Psoas muscle (tissue), 8 donors: ENCODE measurements around the gene SETD2. TPM values are rescaled to one million over a fixed set of nuclear protein-coding genes. Genes with fewer than 3 reads are reported as not detected.
A peak's percentile ranks its signal among the peaks of the same experiment; 100 is the strongest.

Source experiments
- ATAC-seq, 4 donors: fragments of 200-7000 bp; cut with Tn5 transposase; one replicate each; pipeline ENCODE4 v1.9.1; 2020; ENCODE audit warnings: moderate library complexity in 3 of 4, mild to moderate bottlenecking in 2 of 4
- DNase-seq, 2 donors: peaks; one replicate each; pipeline ENCODE4 v3.0.0-alpha.2; 2020
- H3K27ac ChIP-seq: fragments of 200-600 bp; one replicate; pipeline ENCODE4 v1.8.0; 2022
- H3K27me3 ChIP-seq, 3 donors: fragments of 200-600 bp in 1 of 3; one replicate each; pipeline versions ENCODE4 v1.6.1 to v1.8.0; 2013 to 2022; ENCODE audit warnings: low read length in 2 of 3, mild to moderate bottlenecking in 2 of 3, moderate library complexity in 1 of 3; ENCODE audit not compliant: insufficient read depth in 3 of 3
- H3K36me3 ChIP-seq, 2 donors: fragments of 200-600 bp in 1 of 2; one replicate each; pipeline versions ENCODE4 v1.6.1 to v1.8.0; 2013 to 2022; ENCODE audit warnings: low read depth in 1 of 2, mild to moderate bottlenecking in 1 of 2, moderate library complexity in 1 of 2; ENCODE audit not compliant: insufficient read depth in 1 of 2
- H3K4me1 ChIP-seq: fragments of 200-600 bp; one replicate; pipeline ENCODE4 v1.8.0; 2022
- H3K4me3 ChIP-seq: fragments of 200-600 bp; one replicate; pipeline ENCODE4 v1.8.0; 2022; ENCODE audit warnings: mild to moderate bottlenecking
- H3K9me3 ChIP-seq: fragments of 200-600 bp; one replicate; pipeline ENCODE4 v1.8.0; 2022
- WGBS, 3 donors: extraction: QIAGEN DNeasy Blood & Tissue Kit; methylation state at CpG; one replicate each; pipeline versions ENCODE4 v1.1.6 to v1.1.7; 2013; 5-methylcytosine and 5-hydroxymethylcytosine counted together
- intact Hi-C, 2 donors: fragments of 100-400 bp; cut with DNase I; formaldehyde crosslinking; loops; one replicate each; pipeline versions ENCODE4 v1.11.0 to v1.14.2; 2022
- polyA plus RNA-seq, 3 donors: library from polyadenylated mRNA; stranded (reverse); fragments of 200-250 nt; gene quantifications; one replicate each; pipeline ENCODE4 v1.2.3, GENCODE V29; 2013
- total RNA-seq, 4 donors: library from RNA; stranded (reverse); fragmentation: NEBNext Ultra II Directional in 2 of 4; extraction: Animal tissue kit (Norgen Biotek cat#: 25700) in 2 of 4; gene quantifications; one replicate each; pipeline versions ENCODE4 v1.2.1 to v1.2.4, GENCODE V29; 2021 to 2023
- TF ChIP-seq, protein P1 (sequence below): fragments of 200-600 bp; IDR thresholded peaks from one replicate; pipeline ENCODE4 v1.8.0; 2022; ENCODE audit warnings: antibody characterized with exemption
- donor health status: healthy with polysubstance abuse.
- donor health status: DM: no; HTN: no; CAD: no; lungs with moderate emphysema.
- donor health status: Bipolar disorder and iron deficiency.
- donor health status: healthy.
- donor health status: DM: yes; HTN: yes; CAD: no.
- donor health status: DM: no; HTN: no; CAD: no.
- donor health status: DM: no; HTN: no; CAD: no.
- donor health status: DM: yes; HTN: yes; CAD: no.

SETD2 gene
- total and polyA plus RNA-seq, 7 donors, result 10.1 to 38.1 (median 33.7) TPM

DNA sequence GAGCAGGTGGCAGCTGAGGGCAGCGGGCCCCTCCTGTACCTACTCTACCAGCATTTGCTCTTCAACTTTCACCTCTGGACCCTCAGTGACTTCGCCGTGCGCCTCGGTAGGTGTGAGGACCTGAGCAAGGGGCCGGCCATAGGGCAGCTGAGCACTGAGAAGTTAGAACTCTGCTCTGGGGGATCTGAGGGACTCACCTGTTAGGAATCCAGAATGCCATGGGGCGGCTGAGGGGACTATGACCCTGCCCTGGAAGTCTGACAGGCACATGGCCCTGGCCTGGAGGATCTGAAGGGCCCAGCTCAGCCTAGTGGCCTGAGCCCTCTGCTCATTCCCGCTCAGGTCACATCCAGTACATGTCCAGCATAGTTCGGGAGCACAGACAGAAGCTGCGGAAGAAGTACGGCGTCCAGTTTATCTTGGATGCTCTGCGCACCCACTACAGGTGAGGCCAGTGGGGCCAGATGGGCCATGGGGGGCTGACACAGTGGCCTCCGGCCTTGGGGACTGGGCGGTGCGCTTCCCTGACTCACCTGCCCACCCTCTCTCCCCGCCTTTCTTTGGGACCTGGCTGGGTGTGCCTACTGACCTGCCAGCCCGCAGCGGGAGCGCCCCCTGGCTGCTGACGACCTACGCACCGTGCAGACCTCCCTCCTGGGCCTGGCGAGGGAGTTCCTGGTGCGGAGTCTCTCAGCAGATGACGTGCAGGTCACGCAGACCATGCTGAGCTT, 165.6 kb downstream of the SETD2 start:
- Histone ChIP-seq H3K27ac (no peak overlapping the region), H3K27me3 (no peaks in the 10 kb centered on the region), H3K36me3 (peaks cover 0 to 41% of the 10 kb centered on the region in 2 donors), H3K4me3 (no peak overlapping the region), H3K4me1 (no peaks in the 10 kb centered on the region), H3K9me3 (no peaks in the 10 kb centered on the region)
- intact Hi-C loops, result loop anchor here (2.0 to 10.0 kb wide), 4 partner anchors 73 to 293 kb away; partner anchors contain the start of gene TMIE (in 1 of the 2)
- 63 to 75% (median 67%) methylated on average over 26 to 27 of the region's 27 CpGs for WGBS, 3 donors
- DNase-seq (peak; percentile 77 to 90), ATAC-seq (peak; percentile 83 to 95 (median 85))
- TF ChIP-seq, protein P1, sequence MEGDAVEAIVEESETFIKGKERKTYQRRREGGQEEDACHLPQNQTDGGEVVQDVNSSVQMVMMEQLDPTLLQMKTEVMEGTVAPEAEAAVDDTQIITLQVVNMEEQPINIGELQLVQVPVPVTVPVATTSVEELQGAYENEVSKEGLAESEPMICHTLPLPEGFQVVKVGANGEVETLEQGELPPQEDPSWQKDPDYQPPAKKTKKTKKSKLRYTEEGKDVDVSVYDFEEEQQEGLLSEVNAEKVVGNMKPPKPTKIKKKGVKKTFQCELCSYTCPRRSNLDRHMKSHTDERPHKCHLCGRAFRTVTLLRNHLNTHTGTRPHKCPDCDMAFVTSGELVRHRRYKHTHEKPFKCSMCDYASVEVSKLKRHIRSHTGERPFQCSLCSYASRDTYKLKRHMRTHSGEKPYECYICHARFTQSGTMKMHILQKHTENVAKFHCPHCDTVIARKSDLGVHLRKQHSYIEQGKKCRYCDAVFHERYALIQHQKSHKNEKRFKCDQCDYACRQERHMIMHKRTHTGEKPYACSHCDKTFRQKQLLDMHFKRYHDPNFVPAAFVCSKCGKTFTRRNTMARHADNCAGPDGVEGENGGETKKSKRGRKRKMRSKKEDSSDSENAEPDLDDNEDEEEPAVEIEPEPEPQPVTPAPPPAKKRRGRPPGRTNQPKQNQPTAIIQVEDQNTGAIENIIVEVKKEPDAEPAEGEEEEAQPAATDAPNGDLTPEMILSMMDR, result peak; percentile 78

DNA sequence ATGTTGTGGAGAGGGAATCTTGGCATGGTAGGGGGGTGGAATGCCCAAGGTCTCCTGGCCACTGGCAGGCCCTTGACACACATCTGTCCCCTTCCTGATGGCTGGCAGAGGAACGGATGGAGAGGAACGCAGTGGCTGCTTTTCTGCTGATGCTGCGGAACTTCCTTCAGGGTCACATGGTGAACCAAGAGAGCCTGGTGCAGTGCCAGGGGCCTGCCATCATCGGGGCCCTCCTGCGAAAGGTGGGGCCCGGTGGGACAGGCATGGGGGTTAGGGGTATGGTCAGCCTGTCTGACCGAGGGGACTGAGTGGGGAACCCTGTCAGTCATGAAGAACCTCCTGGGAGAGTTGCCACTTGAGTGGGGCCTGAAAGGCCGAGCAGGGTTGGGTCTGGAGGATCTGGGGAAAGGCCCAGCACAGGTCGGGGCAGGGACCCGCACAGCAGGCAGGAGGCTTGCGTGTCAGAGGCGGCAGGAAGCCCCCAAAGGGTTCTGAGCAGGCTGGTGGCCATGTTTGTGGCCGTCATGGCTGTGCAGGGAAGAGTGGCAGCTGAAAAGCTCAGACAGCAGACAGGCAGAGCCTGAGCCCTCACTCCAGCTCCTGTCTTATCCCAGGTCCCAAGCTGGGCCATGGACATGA, 166.3 kb downstream of the SETD2 start:
- no peak for ATAC-seq
- Histone ChIP-seq H3K4me3 (no peak overlapping the region), H3K36me3 (peaks cover 0 to 37% of the 10 kb centered on the region in 2 donors), H3K27ac (no peak overlapping the region), H3K4me1 (no peaks in the 10 kb centered on the region), H3K27me3 (no peaks in the 10 kb centered on the region), H3K9me3 (no peaks in the 10 kb centered on the region)
- 79 to 85% (median 80%) methylated on average over 13 of the region's 13 CpGs for WGBS, 3 donors
- DNase-seq, result peak; percentile 12 to 37
- intact Hi-C loops, result loop anchor here (2.0 to 10.0 kb wide), 4 partner anchors 73 to 293 kb away; partner anchors contain the start of gene TMIE (in 1 of the 2)
- TF ChIP-seq, protein P1, result no peak

DNA sequence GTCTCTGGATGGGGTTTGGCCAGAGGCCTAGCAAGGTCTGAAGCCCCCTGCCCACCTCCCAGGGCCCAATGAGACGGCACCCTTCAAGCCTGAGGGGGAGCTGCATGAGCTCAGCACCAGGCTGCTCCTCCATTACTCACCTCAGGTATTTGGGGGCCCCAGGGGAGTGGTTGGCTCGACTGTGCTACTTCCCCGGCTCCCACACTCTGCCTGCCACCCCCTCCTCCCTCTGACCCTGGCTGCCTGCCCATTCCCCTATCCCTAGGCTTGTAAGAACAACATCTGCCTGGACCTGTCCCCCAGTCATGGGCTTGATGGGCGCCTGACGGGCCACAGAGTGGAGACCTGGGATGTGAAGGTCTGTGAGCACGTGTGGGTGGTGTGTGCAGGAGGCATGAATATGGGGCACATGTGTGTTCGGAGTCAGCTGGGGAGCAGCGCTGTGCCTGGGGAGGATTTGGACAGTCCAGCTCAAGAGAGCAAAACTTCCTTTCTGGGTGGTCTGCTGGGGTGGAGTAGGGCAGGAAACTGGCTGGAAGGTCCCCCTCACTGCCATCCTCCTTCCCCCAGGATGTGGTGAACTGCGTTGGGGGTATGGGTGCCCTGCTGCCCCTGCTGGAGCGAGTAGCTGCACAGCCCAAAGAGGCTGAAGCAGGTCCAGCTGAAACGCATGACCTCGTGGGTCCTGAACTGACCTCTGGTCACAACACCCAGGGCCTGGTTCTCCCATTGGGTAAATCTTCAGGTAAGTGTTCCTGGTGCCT, 167.0 kb downstream of the SETD2 start:
- peak; percentile 12 to 38 for DNase-seq
- Histone ChIP-seq H3K9me3 (no peaks in the 10 kb centered on the region), H3K27ac (no peak overlapping the region), H3K27me3 (no peaks in the 10 kb centered on the region), H3K4me3 (no peak overlapping the region), H3K4me1 (no peaks in the 10 kb centered on the region), H3K36me3 (peaks cover 0 to 32% of the 10 kb centered on the region in 2 donors)
- intact Hi-C loops, result loop anchor here in 1 of 2 donors (5.0 to 10.0 kb wide), 2 partner anchors 75 to 292 kb away; partner anchors contain the start of gene TMIE
- WGBS, 3 donors, result 78 to 81% (median 78%) methylated on average over 12 of the region's 12 CpGs
- TF ChIP-seq, protein P1, result no peak
- ATAC-seq, result no peak

DNA sequence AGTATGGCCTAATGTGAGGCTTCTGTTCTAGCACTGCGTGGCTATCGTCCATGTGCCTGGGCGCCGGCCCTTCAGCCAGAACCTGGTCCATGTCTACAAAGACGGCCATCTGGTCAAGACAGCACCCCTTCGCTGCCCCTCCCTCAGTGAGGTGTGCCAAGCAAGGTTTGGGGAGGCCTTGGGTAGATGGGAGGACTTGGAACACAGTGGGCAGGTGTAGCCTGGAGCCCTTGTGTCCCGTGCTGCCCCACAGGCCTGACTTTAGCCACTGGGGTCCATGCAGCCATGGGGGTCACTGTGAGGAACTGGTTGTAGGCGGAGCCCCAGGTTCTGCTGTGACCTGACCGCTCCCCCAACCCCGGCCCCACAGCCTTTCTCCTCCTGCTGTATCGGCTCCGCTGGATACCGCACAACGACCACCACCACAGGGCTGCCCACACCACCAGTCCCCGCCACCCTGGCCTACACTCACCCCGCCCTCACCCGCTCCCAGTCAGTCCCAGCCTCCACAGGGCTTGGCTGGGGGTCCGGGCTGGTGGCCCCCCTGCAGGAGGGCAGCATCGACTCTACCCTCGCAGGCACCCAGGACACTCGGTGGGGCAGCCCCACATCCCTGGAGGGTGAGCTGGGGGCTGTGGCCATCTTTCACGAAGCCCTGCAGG, 167.9 kb downstream of the SETD2 start:
- intact Hi-C loops, result loop anchor here in 1 of 2 donors (5.0 to 10.0 kb wide), 2 partner anchors 74 to 291 kb away; partner anchors contain the start of gene TMIE
- ATAC-seq, result no peak
- TF ChIP-seq, protein P1, result no peak
- Histone ChIP-seq H3K4me3 (no peak overlapping the region), H3K27me3 (no peaks in the 10 kb centered on the region), H3K9me3 (no peaks in the 10 kb centered on the region), H3K36me3 (peaks cover 0 to 23% of the 10 kb centered on the region in 2 donors), H3K27ac (no peak overlapping the region), H3K4me1 (no peaks in the 10 kb centered on the region)
- 92 to 93% (median 92%) methylated on average over 20 to 22 of the region's 22 CpGs for WGBS, 3 donors
- DNase-seq, result peak; percentile 12 to 46
